HEK293T (cell line): ENCODE data around the gene USP6.
"Not testable (repeated sequence)": the region's sequence is repeated elsewhere in the genome, so short reads cannot be mapped to it uniquely, and the experiment has no call there.

Source experiments
- FOXA1 ChIP-seq: fragments of 450-650 bp; IDR thresholded peaks from 2 replicates; pipeline ENCODE4 v1.6.1; 2016; ENCODE audit warnings: mild to moderate bottlenecking
- FOXK2 ChIP-seq: fragments of 450-650 bp; IDR thresholded peaks from 2 replicates; pipeline ENCODE4 v1.6.1; 2016; ENCODE audit warnings: mild to moderate bottlenecking
- FOXM1 ChIP-seq: fragments of 450-650 bp; IDR thresholded peaks from 2 replicates; pipeline ENCODE4 v1.6.1; 2017; ENCODE audit warnings: mild to moderate bottlenecking, borderline replicate concordance
- HDGF ChIP-seq: fragments of 450-650 bp; IDR thresholded peaks from 2 replicates; pipeline ENCODE4 v1.6.1; 2017; ENCODE audit warnings: antibody characterized with exemption, borderline replicate concordance
- PKNOX1 ChIP-seq: fragments of 450-650 bp; IDR thresholded peaks from 2 replicates; pipeline ENCODE4 v1.6.1; 2016
- SP1 ChIP-seq: fragments of 450-650 bp; IDR thresholded peaks from 2 replicates; pipeline ENCODE4 v1.6.1; 2017
- SUZ12 ChIP-seq: fragments of 450-650 bp; IDR thresholded peaks from 2 replicates; pipeline ENCODE4 v1.6.1; 2016; ENCODE audit warnings: mild to moderate bottlenecking
- ZNF384 ChIP-seq: fragments of 450-650 bp; IDR thresholded peaks from 2 replicates; pipeline ENCODE4 v1.6.1; 2016

- not testable (repeated sequence) for TF ChIP-seq SP1, PKNOX1, HDGF, FOXK2, FOXM1, SUZ12, FOXA1, ZNF384
Observed at GRCh38 chr17:5120436-5121185, 4.8 kb downstream of the USP6 start.
